Muscle of leg (tissue), 11 donors: Measurements from ENCODE around the gene ANGPTL8. TPM values are rescaled to one million over a fixed set of nuclear protein-coding genes. Genes with fewer than 3 reads are reported as not detected.
A peak's percentile ranks its signal among the peaks of the same experiment; 100 is the strongest.

ENCODE experiments used
- DNase-seq: peaks from one replicate; pipeline ENCODE4 v3.0.0; 2013
- H3K27ac ChIP-seq: one replicate; pipeline ENCODE4 v1.5.1; 2013; ENCODE audit warnings: mild to moderate bottlenecking, low read length, control low read depth
- H3K27me3 ChIP-seq: one replicate; pipeline ENCODE4 v1.6.1; 2013; ENCODE audit warnings: low read length; ENCODE audit not compliant: control insufficient read depth, insufficient read depth
- H3K36me3 ChIP-seq: one replicate; pipeline ENCODE4 v1.6.1; 2013; ENCODE audit warnings: low read length; ENCODE audit not compliant: control insufficient read depth, insufficient read depth
- H3K4me1 ChIP-seq: one replicate; pipeline ENCODE4 v1.6.1; 2013; ENCODE audit warnings: low read length; ENCODE audit not compliant: control insufficient read depth, insufficient read depth
- H3K4me3 ChIP-seq: one replicate; pipeline ENCODE4 v1.5.1; 2013; ENCODE audit warnings: low read length, control low read depth
- H3K9me3 ChIP-seq: replicated peaks from 2 replicates; pipeline ENCODE4 v1.6.1; 2013; ENCODE audit warnings: low read depth, low read length; ENCODE audit not compliant: control insufficient read depth
- WGBS: methylation state at CpG from one replicate; pipeline ENCODE4 v1.1.5; 2013; ENCODE audit warnings: missing lambda C conversion rate; ENCODE audit not compliant: insufficient coverage; 5-methylcytosine and 5-hydroxymethylcytosine counted together
- polyA plus RNA-seq, 8 donors: library from polyadenylated mRNA; unstranded; fragments of 120-200 nt; gene quantifications; one replicate each; pipeline versions ENCODE4 v1.2.1 to v1.2.3, GENCODE V29; 2013; ENCODE audit warnings: inconsistent platforms in 1 of 8, low replicate concordance in 1 of 8; ENCODE audit not compliant: insufficient read length in 8 of 8, insufficient read depth in 1 of 8
- total RNA-seq: library from RNA; stranded (reverse); fragments of 120-200 nt; gene quantifications from one replicate; pipeline ENCODE4 v1.2.4, GENCODE V29; 2013

ANGPTL8 gene
- total and polyA plus RNA-seq, 9 donors, result 0.18 to 0.53 (median 0.44) TPM; not detected in 2

- Histone ChIP-seq H3K36me3 (peaks cover 66% of the 10 kb centered on the region), H3K4me1 (peaks cover 20% of the 10 kb centered on the region), H3K27ac (no peak overlapping the region), H3K9me3 (no peaks in the 10 kb centered on the region), H3K4me3 (no peak overlapping the region), H3K27me3 (no peaks in the 10 kb centered on the region)
- DNase-seq, result no peak
- WGBS, result 88% methylated on average over 4 of the region's 11 CpGs
Measured at GRCh38 chr19:11246941-11247340, 7.5 kb downstream of the ANGPTL8 start.

- H3K27ac ChIP-seq, result peak overlapping the region; percentile 51
- H3K27me3 ChIP-seq, result no peaks in the 10 kb centered on the region
- DNase-seq, result peak; percentile 86
- peaks cover 23% of the 10 kb centered on the region for H3K4me1 ChIP-seq
- H3K4me3 ChIP-seq, result no peak overlapping the region
- H3K36me3 ChIP-seq, result peaks cover 67% of the 10 kb centered on the region
- 18% methylated on average over 6 of the region's 10 CpGs for WGBS
- no peaks in the 10 kb centered on the region for H3K9me3 ChIP-seq
Measured at GRCh38 chr19:11247391-11247790, 8.0 kb downstream of the ANGPTL8 start.

- H3K4me1 ChIP-seq, result peaks cover 27% of the 10 kb centered on the region
- DNase-seq, result no peak
- H3K9me3 ChIP-seq, result no peaks in the 10 kb centered on the region
- H3K36me3 ChIP-seq, result peaks cover 67% of the 10 kb centered on the region
- WGBS, result 91% methylated on average over 5 of the region's 14 CpGs
- H3K27ac ChIP-seq, result peak overlapping the region; percentile 51
- H3K27me3 ChIP-seq, result no peaks in the 10 kb centered on the region
- H3K4me3 ChIP-seq, result no peak overlapping the region
Measured at GRCh38 chr19:11247934-11248333, 8.5 kb downstream of the ANGPTL8 start.

GRCh38 chr19:11248852-11249251, 9.4 kb downstream of the ANGPTL8 start:
- WGBS, result no CpG with 5 or more reads among the region's 2 CpGs
- DNase-seq, result no peak
- Histone ChIP-seq H3K4me3 (no peak overlapping the region), H3K27me3 (no peaks in the 10 kb centered on the region), H3K36me3 (peaks cover 61% of the 10 kb centered on the region), H3K27ac (no peak overlapping the region), H3K4me1 (peaks cover 29% of the 10 kb centered on the region), H3K9me3 (no peaks in the 10 kb centered on the region)

GRCh38 chr19:11251217-11251616, 11.8 kb downstream of the ANGPTL8 start:
- no peak overlapping the region for H3K27ac ChIP-seq
- DNase-seq, result no peak
- H3K9me3 ChIP-seq, result no peaks in the 10 kb centered on the region
- H3K27me3 ChIP-seq, result no peaks in the 10 kb centered on the region
- no peak overlapping the region for H3K4me3 ChIP-seq
- peaks cover 44% of the 10 kb centered on the region for H3K4me1 ChIP-seq
- 82% methylated on average over 1 of the region's 4 CpGs for WGBS
- H3K36me3 ChIP-seq, result peaks cover 49% of the 10 kb centered on the region

- no peak overlapping the region for H3K4me3 ChIP-seq
- peaks cover 43% of the 10 kb centered on the region for H3K36me3 ChIP-seq
- H3K9me3 ChIP-seq, result no peaks in the 10 kb centered on the region
- no peaks in the 10 kb centered on the region for H3K27me3 ChIP-seq
- WGBS, result 62% methylated on average over 9 of the region's 11 CpGs
- peaks cover 48% of the 10 kb centered on the region for H3K4me1 ChIP-seq
- peak overlapping the region; percentile 71 for H3K27ac ChIP-seq
- DNase-seq, result no peak
Measured at GRCh38 chr19:11251650-11252314, 12.4 kb downstream of the ANGPTL8 start.

GRCh38 chr19:11252665-11253355, 13.4 kb downstream of the ANGPTL8 start:
- Histone ChIP-seq H3K4me1 (peaks cover 41% of the 10 kb centered on the region), H3K27ac (peak overlapping the region; percentile 76), H3K4me3 (no peak overlapping the region), H3K9me3 (no peaks in the 10 kb centered on the region), H3K36me3 (peaks cover 33% of the 10 kb centered on the region), H3K27me3 (no peaks in the 10 kb centered on the region)
- no peak for DNase-seq
- WGBS, result 43% methylated on average over 11 of the region's 19 CpGs

- Histone ChIP-seq H3K27me3 (no peaks in the 10 kb centered on the region), H3K9me3 (no peaks in the 10 kb centered on the region), H3K4me3 (no peak overlapping the region), H3K27ac (no peak overlapping the region), H3K4me1 (peaks cover 38% of the 10 kb centered on the region), H3K36me3 (peaks cover 26% of the 10 kb centered on the region)
- 88% methylated on average over 5 of the region's 5 CpGs for WGBS
- DNase-seq, result no peak
Measured at GRCh38 chr19:11254666-11255065, 15.2 kb downstream of the ANGPTL8 start.

- WGBS, result 2% methylated on average over 4 of the region's 7 CpGs
- Histone ChIP-seq H3K27ac (peak overlapping the region; percentile 59), H3K36me3 (peaks cover 19% of the 10 kb centered on the region), H3K27me3 (no peaks in the 10 kb centered on the region), H3K4me3 (no peak overlapping the region), H3K9me3 (no peaks in the 10 kb centered on the region), H3K4me1 (peaks cover 38% of the 10 kb centered on the region)
- DNase-seq, result peak; percentile 94
Measured at GRCh38 chr19:11256189-11256588, 16.8 kb downstream of the ANGPTL8 start.

- no CpG with 5 or more reads among the region's 3 CpGs for WGBS
- H3K4me3 ChIP-seq, result no peak overlapping the region
- H3K36me3 ChIP-seq, result peaks cover 3% of the 10 kb centered on the region
- no peaks in the 10 kb centered on the region for H3K27me3 ChIP-seq
- H3K9me3 ChIP-seq, result no peaks in the 10 kb centered on the region
- no peak for DNase-seq
- no peak overlapping the region for H3K27ac ChIP-seq
- H3K4me1 ChIP-seq, result peaks cover 33% of the 10 kb centered on the region
Measured at GRCh38 chr19:11257846-11258380, 18.5 kb downstream of the ANGPTL8 start.
